SKM-1 (cell line): ENCODE results near the gene PRKCB.

Source experiments
- DNase-seq: peaks from one replicate; lab custom pipeline; 2025; ENCODE audit not compliant: unreplicated experiment; lab: John Stamatoyannopoulos, UW

The PRKCB gene

GRCh38 chr16:23836078-23836403 is 258 bp downstream of the PRKCB start:
- DNase-seq: no peak

GRCh38 chr16:23836404-23837311 is 875 bp downstream of the PRKCB start:
- DNase-seq: no peak

GRCh38 chr16:23837553-23838308 is 1.9 kb downstream of the PRKCB start:
- no peak for DNase-seq

- no peak for DNase-seq
Observed at GRCh38 chr16:23838485-23839142, 2.8 kb downstream of the PRKCB start.

- no peak for DNase-seq
Observed at GRCh38 chr16:23840310-23840709, 4.5 kb downstream of the PRKCB start.

- DNase-seq: no peak
Observed at GRCh38 chr16:23842137-23842600, 6.4 kb downstream of the PRKCB start.

- DNase-seq: no peak
Observed at GRCh38 chr16:23843143-23843542, 7.4 kb downstream of the PRKCB start.

GRCh38 chr16:23847251-23847650 is 11.5 kb downstream of the PRKCB start:
- DNase-seq: no peak

- DNase-seq: no peak
Observed at GRCh38 chr16:23847948-23848347, 12.2 kb downstream of the PRKCB start.

- DNase-seq: no peak
Observed at GRCh38 chr16:23848958-23849357, 13.2 kb downstream of the PRKCB start.

GRCh38 chr16:23852794-23853562 is 17.2 kb downstream of the PRKCB start:
- DNase-seq: no peak

GRCh38 chr16:23855010-23855409 is 19.2 kb downstream of the PRKCB start:
- peak; percentile 90 for DNase-seq

GRCh38 chr16:23856251-23856709 is 20.5 kb downstream of the PRKCB start:
- no peak for DNase-seq

- no peak for DNase-seq
Observed at GRCh38 chr16:23857256-23857880, 21.6 kb downstream of the PRKCB start.

GRCh38 chr16:23857881-23858269 is 22.1 kb downstream of the PRKCB start:
- no peak for DNase-seq

GRCh38 chr16:23858542-23858941 is 22.8 kb downstream of the PRKCB start:
- peak; percentile 55 for DNase-seq

GRCh38 chr16:23859713-23860269 is 24.0 kb downstream of the PRKCB start:
- DNase-seq: peak; percentile 53

- no peak for DNase-seq
Observed at GRCh38 chr16:23861874-23862273, 26.1 kb downstream of the PRKCB start.

- DNase-seq: no peak
Observed at GRCh38 chr16:23862556-23862955, 26.8 kb downstream of the PRKCB start.
